ENCODE measurements around the gene CLGN.

The CLGN gene

DNA sequence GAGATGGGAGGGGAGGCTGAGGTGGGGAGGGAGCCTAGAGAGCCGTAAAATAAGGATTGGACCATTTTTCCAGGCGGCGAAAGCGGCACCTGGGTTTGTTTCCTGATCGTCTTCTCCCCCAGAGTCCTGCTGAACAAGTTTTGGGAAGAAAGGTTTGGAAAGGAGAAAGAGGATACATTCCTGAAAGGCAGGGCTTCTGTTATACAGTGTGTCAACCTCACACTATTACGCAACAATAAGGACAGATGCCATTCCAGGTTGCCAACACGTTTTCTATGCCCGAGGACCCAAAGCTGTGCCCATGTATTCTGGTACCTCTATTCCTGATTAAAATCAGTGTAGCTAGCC, 53.3 kb downstream of the CLGN start:
- no peak for DNase-seq (ENCODE audit: low spot score)

DNA sequence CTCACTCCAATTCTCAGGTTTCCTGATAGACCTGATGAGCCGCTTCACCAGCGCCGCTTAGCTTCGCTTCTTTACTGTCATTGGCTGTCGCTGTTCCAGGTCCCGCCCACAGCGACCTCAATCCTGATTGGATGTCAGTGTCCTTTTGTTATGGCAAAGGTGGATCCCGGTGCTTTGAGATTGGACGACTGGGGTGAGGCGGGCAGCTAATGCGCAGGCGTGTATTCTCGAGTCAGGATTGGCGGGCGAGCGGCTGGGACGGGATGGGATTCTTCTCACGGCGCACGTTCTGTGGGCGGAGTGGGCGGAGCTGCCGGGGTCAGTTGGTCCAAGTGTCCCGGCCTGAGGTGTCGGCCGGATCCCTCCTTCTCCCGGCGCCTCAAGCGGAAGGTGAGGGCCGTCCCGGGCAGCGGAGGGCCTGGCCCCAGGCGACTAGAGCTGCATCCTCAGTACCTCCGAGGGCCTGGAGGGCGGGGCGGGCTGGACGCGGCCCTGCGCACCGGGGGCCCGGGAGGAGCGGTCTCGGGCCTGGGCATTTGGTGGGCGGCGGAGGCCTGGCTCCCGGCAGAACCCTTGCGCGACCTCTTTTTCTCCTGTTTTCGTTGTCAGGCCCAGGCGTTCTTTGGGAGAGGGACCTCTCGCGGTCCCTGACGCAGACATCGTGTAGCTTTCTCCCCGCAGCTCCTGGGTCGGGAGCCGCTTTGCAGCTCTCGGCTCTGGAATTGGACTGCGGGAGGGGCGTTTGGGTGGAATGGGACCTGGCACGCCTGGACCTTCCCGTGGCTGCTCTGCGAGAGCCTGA, 53.9 kb downstream of the CLGN start, which contains the start of gene SCOC:
TSS of gene SCOC (plus strand) at position 319 of the 802 bp plus-strand sequence. CDS start 5,525 bp downstream, outside the sequence.
- DNase-seq (ENCODE audit: low spot score) = peak; percentile 99

- DNase-seq (ENCODE audit: low spot score) = peak; percentile 39
Measured at GRCh38 chr4:140372751-140373327, 54.6 kb downstream of the CLGN start.

DNA sequence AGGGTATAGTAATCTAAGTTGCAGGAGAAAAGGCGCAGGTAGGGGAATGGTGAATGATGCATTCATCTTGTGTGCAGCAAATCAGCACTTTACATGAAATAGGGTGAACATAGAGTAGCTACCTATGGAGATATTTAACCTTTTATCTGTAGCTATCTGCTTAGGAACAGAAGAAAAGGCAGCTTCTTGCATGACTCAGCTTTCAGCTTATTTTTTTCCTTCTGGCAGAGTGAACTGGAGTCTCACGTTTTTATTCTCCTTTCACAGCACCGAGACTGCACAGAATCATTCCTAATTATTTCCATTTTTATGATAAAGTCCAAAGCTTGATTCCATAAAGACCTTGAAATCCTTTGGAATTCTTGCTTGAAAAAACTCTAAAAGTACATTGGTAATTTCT, 58.8 kb downstream of the CLGN start:
- no peak for DNase-seq (ENCODE audit: low spot score)

DNA sequence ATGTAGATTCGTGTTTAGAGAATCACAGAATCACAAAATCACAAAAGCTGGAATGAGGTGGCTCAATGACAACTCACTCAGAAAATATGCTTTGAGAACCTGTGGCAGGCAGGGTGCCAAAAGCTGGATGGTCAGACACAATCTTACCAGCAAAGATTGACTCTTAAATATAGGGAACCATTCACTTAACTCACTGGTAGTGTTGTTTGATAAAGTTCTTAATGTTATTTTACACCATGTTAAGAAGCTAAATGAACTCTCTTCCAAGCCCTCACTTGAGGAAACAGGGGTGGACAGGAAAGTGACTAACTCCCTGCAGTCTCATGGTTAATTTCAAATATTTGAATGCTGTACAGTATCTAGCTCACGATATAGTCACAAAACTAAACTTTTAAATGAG, 59.7 kb downstream of the CLGN start:
- DNase-seq (ENCODE audit: low spot score) = no peak

- no peak for DNase-seq (ENCODE audit: low spot score)
Measured at GRCh38 chr4:140363558-140363957, 63.9 kb downstream of the CLGN start.

DNA sequence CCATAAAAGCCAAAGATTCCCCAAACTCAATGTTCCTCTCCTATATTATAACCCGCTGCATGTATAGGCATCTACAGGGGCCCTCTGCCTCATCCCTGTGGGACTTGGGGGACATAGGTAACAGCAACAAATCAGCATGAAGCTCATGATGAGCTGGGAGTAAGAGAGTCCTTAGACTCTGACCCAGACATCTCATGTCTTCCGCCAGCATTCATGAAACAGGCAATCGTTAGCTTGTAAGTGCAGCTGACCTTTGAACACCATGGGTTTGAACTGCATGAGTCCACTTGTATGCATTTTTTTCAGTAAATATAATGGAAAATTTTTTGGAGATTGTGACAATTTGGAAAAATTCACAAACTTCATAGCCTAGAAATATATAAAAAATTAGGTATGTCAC, 64.4 kb downstream of the CLGN start:
- DNase-seq (ENCODE audit: low spot score) = no peak

DNA sequence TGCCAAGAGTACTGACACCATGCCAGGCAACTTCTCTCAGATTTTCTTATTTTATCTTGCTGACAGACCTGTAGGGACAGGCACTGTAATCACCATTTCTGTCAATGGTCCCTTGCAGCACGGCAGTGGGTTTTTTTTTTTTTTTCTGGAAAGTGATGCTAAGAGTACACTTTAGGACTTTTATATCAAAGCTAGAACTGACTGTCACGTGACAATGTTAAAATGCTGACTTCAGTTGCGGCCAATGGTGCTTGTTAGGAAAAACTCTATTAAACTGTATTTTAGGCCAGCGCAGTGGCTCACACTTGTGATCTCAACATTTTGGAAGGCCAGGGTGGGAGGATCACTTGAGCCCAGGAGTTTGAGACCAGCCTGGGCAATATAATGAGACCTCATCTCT, 66.3 kb downstream of the CLGN start:
- no peak for DNase-seq (ENCODE audit: low spot score)

- peak; percentile 87 for DNase-seq (ENCODE audit: low spot score)
Measured at GRCh38 chr4:140359562-140360427, 67.7 kb downstream of the CLGN start.

GRCh38 chr4:140358281-140358680, 69.2 kb downstream of the CLGN start:
- no peak for DNase-seq (ENCODE audit: low spot score)

GRCh38 chr4:140357868-140358267, 69.6 kb downstream of the CLGN start:
- DNase-seq (ENCODE audit: low spot score) = no peak

GRCh38 chr4:140355288-140355687, 72.2 kb downstream of the CLGN start:
- DNase-seq (ENCODE audit: low spot score) = no peak

DNA sequence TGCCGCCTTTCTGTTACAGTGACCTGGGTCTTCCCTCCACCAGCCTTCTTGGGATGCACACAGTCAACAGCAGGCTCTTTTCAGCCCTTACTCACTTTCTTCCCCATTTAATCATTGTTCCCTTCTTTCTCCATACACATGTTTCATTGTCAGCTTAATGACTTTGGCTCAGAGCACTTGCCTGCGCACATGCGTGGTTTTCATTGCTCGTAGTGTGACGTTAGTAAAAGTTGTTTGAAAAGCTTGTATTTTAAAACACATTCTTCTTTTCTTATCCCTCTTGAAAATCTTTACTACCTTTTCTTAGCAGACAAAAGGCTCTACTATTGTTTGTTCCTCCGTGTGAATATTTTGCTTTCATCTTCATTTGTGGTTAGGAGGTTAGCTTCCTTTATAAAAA, 73.7 kb downstream of the CLGN start:
- DNase-seq (ENCODE audit: low spot score) = no peak

- no peak for DNase-seq (ENCODE audit: low spot score)
Measured at GRCh38 chr4:140351093-140352075, 76.1 kb downstream of the CLGN start.

GRCh38 chr4:140349816-140350215, 77.6 kb downstream of the CLGN start:
- no peak for DNase-seq (ENCODE audit: low spot score)

DNA sequence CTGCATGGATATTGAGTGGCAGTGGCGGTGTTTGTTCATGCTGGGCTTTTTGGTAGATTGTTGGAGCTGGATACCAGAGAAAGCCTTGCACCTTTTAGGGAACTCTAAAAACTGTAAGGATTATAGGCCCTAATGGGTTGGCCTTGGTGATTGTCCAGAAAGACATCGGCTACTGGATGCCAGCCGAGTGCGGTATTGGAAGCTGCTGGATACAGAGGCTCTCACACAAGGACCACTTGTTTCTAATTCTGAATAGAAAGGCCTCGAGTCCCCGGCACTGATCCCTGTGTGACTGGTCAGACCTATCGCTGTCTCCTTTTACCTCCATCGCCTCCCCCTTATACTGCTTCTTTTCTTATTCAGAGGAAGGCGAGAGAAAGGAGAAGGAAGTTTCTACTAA, 81.3 kb downstream of the CLGN start:
- no peak for DNase-seq (ENCODE audit: low spot score)

GRCh38 chr4:140344621-140345020, 82.8 kb downstream of the CLGN start:
- no peak for DNase-seq (ENCODE audit: low spot score)

- no peak for DNase-seq (ENCODE audit: low spot score)
Measured at GRCh38 chr4:140344101-140344500, 83.3 kb downstream of the CLGN start.

- DNase-seq (ENCODE audit: low spot score) = no peak
Measured at GRCh38 chr4:140343303-140343702, 84.1 kb downstream of the CLGN start.

- DNase-seq (ENCODE audit: low spot score) = no peak
Measured at GRCh38 chr4:140342620-140343019, 84.8 kb downstream of the CLGN start.

Measured in SK-N-DZ (cell line).